ENCODE results near the gene A2ML1. TPM values are rescaled to one million over a fixed set of nuclear protein-coding genes. Genes with fewer than 3 reads are reported as not detected.

A2ML1 gene
- total RNA-seq, 1 donor from 2014 or later = not detected

DNA sequence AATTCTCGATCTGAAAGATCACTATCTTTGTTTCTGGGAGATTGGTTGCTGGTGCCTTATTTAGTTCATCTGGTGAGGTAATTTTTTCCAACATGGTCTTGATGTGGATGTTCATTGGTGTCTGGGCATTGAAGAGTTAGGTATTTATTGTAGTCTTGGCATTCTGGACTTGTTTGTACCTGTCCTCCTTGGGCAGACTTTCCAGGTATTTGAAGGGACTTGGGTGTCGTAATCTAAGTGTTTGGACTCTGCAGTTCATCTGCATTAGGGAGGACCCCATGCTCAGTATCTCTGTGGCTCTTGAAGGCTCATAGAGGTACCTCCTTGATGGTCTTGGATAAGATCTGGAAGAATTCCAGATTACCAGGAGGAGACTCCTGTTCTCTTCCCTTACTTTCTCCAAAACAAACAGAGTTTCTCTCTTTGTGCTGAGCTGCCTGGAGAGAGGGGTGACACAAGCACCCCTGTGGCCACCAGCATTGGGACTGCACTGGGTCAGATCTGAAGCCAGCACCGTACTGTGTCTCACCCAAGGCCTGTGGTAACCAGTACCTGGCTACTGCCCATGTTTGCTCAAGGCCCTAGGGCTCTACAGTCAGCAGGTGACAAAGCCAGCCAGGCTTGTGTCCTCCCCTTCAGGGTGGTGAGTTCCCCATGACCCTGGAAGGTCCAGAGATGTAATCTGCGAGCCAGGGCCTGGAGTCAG, 5.3 kb downstream of the A2ML1 start:
- Mint-ChIP-seq H3K36me3 (ENCODE audit: low read depth) (no peaks in the 10 kb centered on the region), H3K4me3 (no peak overlapping the region), H3K9me3 (no peaks in the 10 kb centered on the region), H3K27ac (no peak overlapping the region), H3K4me1 (peaks cover 3% of the 10 kb centered on the region), H3K27me3 (peaks cover 17% of the 10 kb centered on the region)
- intact Hi-C loops (cut with micrococcal nuclease) = no loop called here
- DNase-seq = no peak

DNA sequence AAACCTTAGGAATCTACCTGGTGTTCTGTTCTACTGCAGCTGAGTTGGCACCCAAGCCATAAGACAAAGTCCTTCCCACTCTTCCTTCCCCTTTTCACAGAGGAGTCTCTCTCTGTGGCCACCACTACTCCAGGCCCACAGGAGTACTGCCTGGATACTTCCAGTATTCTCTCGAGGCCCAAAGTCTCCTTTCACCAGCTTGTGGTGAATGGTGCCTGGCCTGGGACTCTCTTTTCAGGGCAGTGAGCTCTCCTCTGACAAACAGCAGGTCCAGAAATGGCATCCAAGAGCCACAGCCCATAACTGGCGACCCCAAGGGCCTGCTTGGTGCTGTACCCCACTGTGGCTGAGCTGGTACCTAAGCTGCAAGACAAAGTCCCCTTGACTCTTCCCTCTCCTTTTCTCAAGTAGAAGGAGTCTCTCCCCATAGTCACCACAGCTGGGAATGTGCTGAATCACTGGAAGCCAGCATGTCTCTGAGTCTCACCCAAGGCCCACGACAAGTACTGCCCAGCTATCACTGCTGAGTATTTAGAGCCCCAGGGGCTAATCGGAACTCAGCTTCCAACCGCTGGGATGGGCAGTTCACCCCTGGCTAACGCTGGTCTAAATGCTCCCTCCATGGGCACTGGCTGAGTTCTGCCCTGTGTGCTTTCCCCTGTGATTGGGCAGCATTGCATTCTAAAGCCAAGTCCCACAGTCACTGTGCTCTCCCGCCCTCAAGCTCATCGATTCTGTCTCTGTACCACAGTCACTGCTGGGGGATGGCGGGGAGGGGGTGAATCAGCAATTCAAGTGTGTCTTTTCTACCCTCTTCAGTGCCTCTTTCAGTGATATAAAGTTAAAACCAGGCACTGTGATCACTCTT, 6.1 kb downstream of the A2ML1 start:
- Mint-ChIP-seq H3K9me3 (no peaks in the 10 kb centered on the region), H3K4me3 (no peak overlapping the region), H3K27ac (no peak overlapping the region), H3K4me1 (peaks cover 3% of the 10 kb centered on the region), H3K36me3 (ENCODE audit: low read depth) (no peaks in the 10 kb centered on the region), H3K27me3 (peaks cover 17% of the 10 kb centered on the region)
- DNase-seq = no peak
- intact Hi-C loops (cut with micrococcal nuclease) = no loop called here

DNA sequence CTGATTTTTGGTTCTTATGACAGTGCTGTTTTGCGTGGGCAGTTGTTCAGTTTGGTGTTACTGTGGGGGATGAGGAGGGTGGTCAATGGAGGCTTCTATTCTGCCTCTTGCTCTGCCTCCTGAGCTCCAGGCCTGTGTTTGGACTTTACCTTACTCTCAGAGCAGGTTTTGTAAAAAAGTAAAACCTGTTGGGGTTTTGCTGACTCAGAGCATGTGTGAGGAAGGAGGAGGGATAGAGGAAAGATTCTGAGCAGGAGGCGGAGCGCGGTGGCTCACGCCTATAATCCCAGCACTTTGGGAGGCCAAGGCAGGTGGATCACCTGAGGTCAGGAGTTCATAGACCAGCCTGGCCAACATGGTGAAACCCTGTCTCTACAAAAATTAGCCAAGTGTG, 6.7 kb downstream of the A2ML1 start:
- Mint-ChIP-seq H3K9me3 (no peaks in the 10 kb centered on the region), H3K27me3 (peaks cover 13% of the 10 kb centered on the region), H3K27ac (no peak overlapping the region), H3K4me3 (no peak overlapping the region), H3K36me3 (ENCODE audit: low read depth) (no peaks in the 10 kb centered on the region), H3K4me1 (peaks cover 3% of the 10 kb centered on the region)
- DNase-seq = no peak
- intact Hi-C loops (cut with micrococcal nuclease) = no loop called here

DNA sequence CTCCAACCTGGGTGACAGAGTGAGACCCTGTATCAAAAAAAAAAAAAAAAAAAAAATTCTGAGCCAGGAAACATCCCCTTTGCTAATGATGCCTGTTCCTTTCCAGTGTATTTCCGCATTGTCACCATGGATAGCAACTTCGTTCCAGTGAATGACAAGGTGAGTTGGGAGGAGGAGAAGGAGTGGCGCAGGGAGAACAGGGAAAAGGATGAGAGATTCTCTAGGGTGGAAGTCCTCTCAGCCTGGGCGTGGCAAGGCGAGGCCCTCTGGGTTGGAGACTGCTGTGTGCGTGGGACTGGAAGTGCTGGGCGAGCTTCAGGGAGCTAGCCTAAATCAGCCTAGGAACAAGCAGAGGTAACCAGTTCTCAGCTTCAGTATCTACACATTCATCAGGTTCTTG, 7.2 kb downstream of the A2ML1 start:
- Mint-ChIP-seq H3K4me3 (no peak overlapping the region), H3K4me1 (peaks cover 3% of the 10 kb centered on the region), H3K9me3 (no peaks in the 10 kb centered on the region), H3K36me3 (ENCODE audit: low read depth) (no peaks in the 10 kb centered on the region), H3K27ac (no peak overlapping the region), H3K27me3 (peaks cover 14% of the 10 kb centered on the region)
- DNase-seq = no peak
- intact Hi-C loops (cut with micrococcal nuclease) = no loop called here

DNA sequence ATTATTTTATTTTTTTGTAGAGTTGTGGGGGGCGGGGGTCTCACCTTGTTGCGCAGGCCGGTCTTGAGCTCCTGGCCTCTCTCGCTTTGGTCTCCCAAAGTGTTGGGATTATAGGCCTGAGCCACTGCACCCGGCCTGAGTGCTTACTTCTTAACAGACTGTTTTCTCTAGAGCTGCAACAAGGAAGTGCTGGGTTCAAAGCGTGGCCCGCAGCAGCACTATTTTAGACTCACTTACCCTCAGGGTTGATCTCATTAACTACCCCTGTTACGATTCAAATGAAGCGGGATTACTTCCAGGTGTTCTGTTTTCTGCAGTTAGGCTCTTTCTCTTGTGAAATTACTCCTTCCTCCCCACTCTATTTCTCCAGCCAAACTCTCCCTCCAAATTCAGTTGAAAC, 8.7 kb downstream of the A2ML1 start:
- DNase-seq = no peak
- intact Hi-C loops (cut with micrococcal nuclease) = no loop called here
- Mint-ChIP-seq H3K4me3 (no peak overlapping the region), H3K9me3 (no peaks in the 10 kb centered on the region), H3K27ac (no peak overlapping the region), H3K36me3 (ENCODE audit: low read depth) (no peaks in the 10 kb centered on the region), H3K4me1 (peaks cover 3% of the 10 kb centered on the region), H3K27me3 (peaks cover 7% of the 10 kb centered on the region)

DNA sequence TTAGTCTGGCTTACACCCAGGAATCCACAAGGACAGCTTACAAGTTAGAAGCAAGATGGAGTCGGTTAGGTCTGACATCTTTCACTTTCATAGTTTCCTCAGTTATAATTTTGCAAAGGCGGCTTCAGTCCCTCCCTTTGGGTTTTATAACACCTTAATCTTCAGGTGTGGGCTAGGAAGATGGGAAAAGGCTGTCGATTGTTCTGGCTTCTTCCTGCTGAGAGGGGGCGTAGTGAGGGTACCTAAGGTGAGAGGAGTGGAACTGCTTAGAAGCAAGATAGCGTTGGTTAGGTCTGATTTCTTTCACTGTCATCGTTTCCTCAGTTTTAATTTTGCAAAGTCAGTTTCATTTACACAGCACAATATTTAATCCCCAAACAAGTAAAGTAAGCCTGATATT, 10.1 kb downstream of the A2ML1 start:
- peaks cover under 1% of the 10 kb centered on the region for H3K4me1 Mint-ChIP-seq
- DNase-seq = no peak
- no peaks in the 10 kb centered on the region for H3K36me3 Mint-ChIP-seq (ENCODE audit: low read depth)
- H3K27me3 Mint-ChIP-seq = peaks cover 4% of the 10 kb centered on the region
- no peaks in the 10 kb centered on the region for H3K9me3 Mint-ChIP-seq
- intact Hi-C loops (cut with micrococcal nuclease) = no loop called here
- H3K4me3 Mint-ChIP-seq = no peak overlapping the region
- H3K27ac Mint-ChIP-seq = no peak overlapping the region

DNA sequence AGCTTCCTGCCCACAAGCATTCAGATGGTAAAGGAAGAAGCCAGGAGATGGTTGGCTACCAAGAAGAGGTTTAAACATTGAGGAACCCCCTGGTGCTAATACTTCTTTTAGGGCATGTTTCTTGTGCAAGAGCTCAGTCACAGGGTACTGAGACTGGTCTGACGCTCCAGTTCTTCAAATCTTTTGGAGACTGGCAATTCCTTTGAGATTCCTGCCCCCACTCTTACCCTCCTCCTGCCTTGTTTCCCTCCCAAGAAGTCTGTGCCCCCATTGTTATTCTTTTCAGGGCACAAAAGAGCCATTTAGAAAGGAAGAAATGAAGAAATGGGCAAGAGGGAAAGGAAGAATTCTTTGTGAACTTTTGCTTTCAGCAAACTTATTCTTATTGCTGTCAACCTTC, 11.8 kb downstream of the A2ML1 start:
- no peak overlapping the region for H3K4me3 Mint-ChIP-seq
- H3K36me3 Mint-ChIP-seq (ENCODE audit: low read depth) = no peaks in the 10 kb centered on the region
- peaks cover 3% of the 10 kb centered on the region for H3K27me3 Mint-ChIP-seq
- H3K27ac Mint-ChIP-seq = no peak overlapping the region
- DNase-seq = no peak
- intact Hi-C loops (cut with micrococcal nuclease) = no loop called here
- no peaks in the 10 kb centered on the region for H3K9me3 Mint-ChIP-seq
- no peaks in the 10 kb centered on the region for H3K4me1 Mint-ChIP-seq

DNA sequence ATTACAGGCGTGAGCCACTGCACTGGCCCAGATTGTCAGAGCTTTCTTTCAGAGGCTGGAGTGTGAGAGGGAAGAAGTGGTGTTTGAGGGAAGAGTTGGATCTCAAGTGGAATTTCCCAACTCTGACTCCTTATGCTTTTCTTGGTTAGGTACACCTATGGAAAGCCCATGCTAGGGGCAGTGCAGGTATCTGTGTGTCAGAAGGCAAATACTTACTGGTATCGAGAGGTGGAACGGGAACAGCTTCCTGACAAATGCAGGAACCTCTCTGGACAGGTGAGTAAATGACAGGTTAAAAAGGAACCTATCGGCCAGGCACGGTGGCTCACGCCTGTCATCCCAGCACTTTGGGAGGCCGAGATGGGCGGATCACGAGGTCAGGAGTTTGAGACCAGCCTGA, 14.9 kb downstream of the A2ML1 start:
- Mint-ChIP-seq H3K27ac (no peak overlapping the region), H3K4me1 (no peaks in the 10 kb centered on the region), H3K36me3 (ENCODE audit: low read depth) (no peaks in the 10 kb centered on the region), H3K4me3 (no peak overlapping the region), H3K27me3 (peaks cover 3% of the 10 kb centered on the region), H3K9me3 (no peaks in the 10 kb centered on the region)
- no peak for DNase-seq
- intact Hi-C loops (cut with micrococcal nuclease) = no loop called here

DNA sequence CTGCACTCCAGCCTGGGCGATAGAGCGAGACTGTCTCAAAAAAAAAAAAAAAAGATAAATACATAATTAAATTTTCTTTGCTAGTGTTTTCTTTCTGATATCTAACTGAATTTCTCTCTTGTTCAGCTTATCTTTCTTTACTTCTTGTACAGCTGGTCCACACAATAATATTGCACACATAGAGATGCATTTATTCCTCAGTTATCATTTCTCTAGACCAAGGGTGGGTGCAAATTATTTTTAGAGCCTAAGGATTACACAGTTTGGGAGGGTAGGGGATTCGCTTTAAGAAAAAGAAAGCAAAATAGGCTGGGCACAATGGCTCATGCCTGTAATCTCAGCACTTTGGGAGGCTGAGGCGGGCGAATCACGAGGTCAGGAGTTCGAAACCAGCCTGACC, 17.9 kb downstream of the A2ML1 start:
- intact Hi-C loops (cut with micrococcal nuclease) = no loop called here
- Mint-ChIP-seq H3K9me3 (no peaks in the 10 kb centered on the region), H3K4me1 (no peaks in the 10 kb centered on the region), H3K36me3 (ENCODE audit: low read depth) (no peaks in the 10 kb centered on the region), H3K27me3 (no peaks in the 10 kb centered on the region), H3K4me3 (no peak overlapping the region), H3K27ac (no peak overlapping the region)
- DNase-seq = no peak

DNA sequence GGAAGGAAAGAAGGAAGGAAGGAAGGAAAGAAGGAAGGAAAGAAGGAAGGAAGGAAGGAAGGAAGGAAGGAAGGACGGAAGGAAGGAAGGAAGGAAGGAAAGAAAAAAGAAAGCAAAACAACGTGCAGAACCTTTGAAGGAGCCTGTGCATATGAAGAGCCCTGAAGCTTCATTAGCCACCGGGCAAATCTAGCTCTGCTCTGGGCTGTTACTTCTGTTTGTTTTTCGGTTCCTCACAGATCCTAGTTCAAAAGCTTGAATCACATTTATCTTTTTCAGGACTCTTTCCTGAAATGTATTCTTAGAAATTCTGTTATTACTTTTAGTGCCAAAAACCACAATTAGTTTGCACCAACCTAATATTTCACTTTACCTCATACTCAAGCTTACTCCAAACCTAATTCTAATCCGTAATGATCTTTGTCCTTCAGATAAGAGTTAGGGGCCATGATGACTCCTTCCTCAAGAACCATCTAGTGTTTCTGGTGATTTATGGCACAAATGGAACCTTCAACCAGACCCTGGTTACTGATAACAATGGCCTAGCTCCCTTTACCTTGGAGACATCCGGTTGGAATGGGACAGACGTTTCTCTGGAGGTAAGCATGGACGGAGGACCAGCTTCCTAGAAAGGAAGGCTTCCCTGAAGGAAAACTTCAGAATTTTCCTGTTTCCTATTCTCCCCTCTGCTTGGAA, 18.7 kb downstream of the A2ML1 start:
- Mint-ChIP-seq H3K9me3 (no peaks in the 10 kb centered on the region), H3K4me1 (no peaks in the 10 kb centered on the region), H3K36me3 (ENCODE audit: low read depth) (no peaks in the 10 kb centered on the region), H3K4me3 (no peak overlapping the region), H3K27me3 (no peaks in the 10 kb centered on the region), H3K27ac (no peak overlapping the region)
- no peak for DNase-seq
- intact Hi-C loops (cut with micrococcal nuclease) = no loop called here

DNA sequence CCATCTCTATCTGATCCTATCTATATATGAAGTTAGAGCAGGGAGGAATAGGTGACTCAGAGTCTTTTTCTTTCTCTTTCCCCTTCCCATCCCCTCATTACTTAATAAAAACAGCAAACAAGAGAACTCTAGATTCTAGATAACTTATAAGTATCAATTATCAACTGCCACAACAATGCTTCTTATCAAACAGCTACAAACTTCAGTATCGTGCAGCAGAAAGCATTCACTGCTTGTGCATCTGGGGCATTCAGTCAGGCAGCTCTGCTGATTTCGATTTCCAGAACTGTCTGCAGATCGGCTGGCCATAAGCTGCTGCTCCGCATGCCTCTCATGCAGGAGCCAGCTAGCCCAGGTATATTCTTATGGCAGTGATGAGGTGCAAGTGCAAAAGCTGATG, 19.4 kb downstream of the A2ML1 start:
- H3K36me3 Mint-ChIP-seq (ENCODE audit: low read depth) = no peaks in the 10 kb centered on the region
- H3K4me1 Mint-ChIP-seq = no peaks in the 10 kb centered on the region
- H3K27me3 Mint-ChIP-seq = no peaks in the 10 kb centered on the region
- no peaks in the 10 kb centered on the region for H3K9me3 Mint-ChIP-seq
- H3K27ac Mint-ChIP-seq = no peak overlapping the region
- intact Hi-C loops (cut with micrococcal nuclease) = no loop called here
- DNase-seq = no peak
- no peak overlapping the region for H3K4me3 Mint-ChIP-seq

DNA sequence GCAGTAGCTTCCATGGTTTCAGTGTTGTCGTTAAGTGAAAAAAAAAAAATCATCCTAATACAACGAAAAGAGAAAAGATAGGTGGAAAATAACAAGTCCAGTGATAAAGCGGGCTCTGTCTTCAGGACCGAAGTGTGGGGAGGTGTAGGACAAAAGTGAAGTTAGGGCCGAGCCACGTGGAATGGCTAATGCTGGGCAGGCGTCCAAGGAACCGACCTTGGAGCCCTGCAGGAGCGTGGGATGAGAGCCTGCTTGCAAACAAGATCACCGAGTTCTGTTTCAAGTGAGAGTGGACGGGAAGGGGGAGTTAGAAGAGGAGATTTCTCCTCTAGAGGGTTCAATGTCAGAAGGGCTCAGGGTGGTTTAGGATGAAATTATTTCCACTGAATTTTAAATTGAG, 22.2 kb downstream of the A2ML1 start:
- H3K27ac Mint-ChIP-seq = no peak overlapping the region
- H3K4me1 Mint-ChIP-seq = no peaks in the 10 kb centered on the region
- no peaks in the 10 kb centered on the region for H3K27me3 Mint-ChIP-seq
- DNase-seq = no peak
- H3K4me3 Mint-ChIP-seq = no peak overlapping the region
- H3K36me3 Mint-ChIP-seq (ENCODE audit: low read depth) = no peaks in the 10 kb centered on the region
- intact Hi-C loops (cut with micrococcal nuclease) = no loop called here
- no peaks in the 10 kb centered on the region for H3K9me3 Mint-ChIP-seq

DNA sequence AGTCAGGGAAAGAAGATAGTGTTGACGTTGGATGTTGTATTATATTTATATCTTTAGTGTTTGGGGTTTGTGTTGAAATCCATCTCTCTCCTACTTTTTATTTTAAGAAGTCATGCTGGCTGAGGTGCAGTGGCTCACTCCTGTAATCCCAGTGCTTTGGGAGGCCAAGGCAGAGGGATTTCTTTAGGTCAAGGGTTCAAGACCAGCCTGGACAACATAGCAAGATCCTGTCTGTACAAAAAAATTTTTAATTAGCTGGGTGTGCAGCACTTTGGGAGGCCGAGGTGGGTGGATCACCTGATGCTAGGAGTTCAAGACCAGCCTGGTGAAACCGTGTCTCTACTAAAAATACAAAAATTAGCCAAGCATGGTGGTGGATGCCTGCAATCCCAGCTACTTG, 23.9 kb downstream of the A2ML1 start:
- no peaks in the 10 kb centered on the region for H3K27me3 Mint-ChIP-seq
- no peak overlapping the region for H3K27ac Mint-ChIP-seq
- no peak overlapping the region for H3K4me3 Mint-ChIP-seq
- no peak for DNase-seq
- H3K36me3 Mint-ChIP-seq (ENCODE audit: low read depth) = no peaks in the 10 kb centered on the region
- intact Hi-C loops (cut with micrococcal nuclease) = no loop called here
- no peaks in the 10 kb centered on the region for H3K9me3 Mint-ChIP-seq
- no peaks in the 10 kb centered on the region for H3K4me1 Mint-ChIP-seq

DNA sequence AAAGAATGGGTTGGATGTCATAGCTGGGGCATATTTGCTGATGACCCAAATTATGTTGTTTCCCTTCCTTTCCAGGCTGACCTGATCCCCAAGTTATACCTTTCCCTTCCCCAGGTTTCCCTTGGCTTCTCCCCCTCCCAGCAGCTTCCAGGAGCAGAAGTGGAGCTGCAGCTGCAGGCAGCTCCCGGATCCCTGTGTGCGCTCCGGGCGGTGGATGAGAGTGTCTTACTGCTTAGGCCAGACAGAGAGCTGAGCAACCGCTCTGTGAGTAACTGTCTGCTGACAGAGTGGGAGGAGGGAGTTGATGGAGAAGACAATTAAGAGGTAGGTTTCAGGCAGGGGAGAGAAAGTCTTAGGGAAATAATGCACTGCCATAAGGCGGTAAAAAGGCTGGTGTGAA, 25.0 kb downstream of the A2ML1 start:
- no peak overlapping the region for H3K4me3 Mint-ChIP-seq
- H3K9me3 Mint-ChIP-seq = no peaks in the 10 kb centered on the region
- no peaks in the 10 kb centered on the region for H3K4me1 Mint-ChIP-seq
- H3K27me3 Mint-ChIP-seq = no peaks in the 10 kb centered on the region
- no peaks in the 10 kb centered on the region for H3K36me3 Mint-ChIP-seq (ENCODE audit: low read depth)
- no peak overlapping the region for H3K27ac Mint-ChIP-seq
- intact Hi-C loops (cut with micrococcal nuclease) = no loop called here
- no peak for DNase-seq

Measured in activated CD4-positive, alpha-beta T cell treated with anti-CD3 and anti-CD28 coated beads, Interleukin-2, amount 10 ng/mL, durations not matched to agents 24 days and 14 days (primary cell).